Stimulated activated CD4-positive, alpha-beta T cell treated with anti-CD3 and anti-CD28 coated beads, Interleukin-4, amount 100 ng/mL, for 24 hours (primary cell): ENCODE results near the gene GYPB.
"Not testable (repeated sequence)": the region's sequence is repeated elsewhere in the genome, so short reads cannot be mapped to it uniquely, and the experiment has no call there.

Experiments used
- DNase-seq: peaks from one replicate; pipeline ENCODE4 v3.0.0-alpha.2; 2020

The GYPB gene

DNA sequence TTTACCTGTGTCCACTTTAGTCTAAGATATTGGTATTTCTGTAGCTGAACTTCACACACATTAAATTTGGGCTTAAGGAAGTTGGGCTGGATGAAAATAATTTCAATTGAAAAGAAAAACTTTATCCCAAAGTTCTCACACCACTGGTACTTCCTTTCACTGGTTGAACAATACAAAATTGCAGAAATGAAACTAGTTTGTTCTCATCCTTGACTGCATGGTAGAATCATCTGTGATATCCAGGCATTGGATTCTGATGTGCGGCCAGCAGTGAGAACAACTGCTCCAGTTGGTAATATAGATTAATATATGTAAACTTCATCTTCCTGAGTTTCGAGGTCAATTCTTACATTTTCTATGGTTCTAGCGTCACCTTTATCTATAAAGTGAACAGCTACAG lies 10.6 kb downstream of the GYPB start:
- not testable (repeated sequence) for DNase-seq

DNA sequence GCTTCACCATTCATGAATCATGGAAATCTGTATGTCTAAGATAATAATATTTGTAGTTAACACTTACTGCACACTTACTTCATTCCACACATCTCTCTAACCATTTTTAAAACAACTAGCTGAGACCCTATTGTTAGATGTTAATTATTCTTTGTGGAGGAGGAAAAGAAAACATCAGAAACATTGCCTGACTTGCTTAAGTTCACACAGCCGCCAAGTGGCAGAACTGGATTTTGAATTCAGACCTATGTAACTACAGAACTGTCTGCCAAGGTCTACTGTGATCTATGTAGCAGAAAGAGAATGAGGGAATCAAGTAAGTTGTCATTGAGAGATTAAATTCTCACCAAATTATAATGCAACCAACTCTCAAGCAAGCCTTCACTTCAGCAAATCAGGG lies 11.2 kb downstream of the GYPB start:
- DNase-seq = not testable (repeated sequence)

DNA sequence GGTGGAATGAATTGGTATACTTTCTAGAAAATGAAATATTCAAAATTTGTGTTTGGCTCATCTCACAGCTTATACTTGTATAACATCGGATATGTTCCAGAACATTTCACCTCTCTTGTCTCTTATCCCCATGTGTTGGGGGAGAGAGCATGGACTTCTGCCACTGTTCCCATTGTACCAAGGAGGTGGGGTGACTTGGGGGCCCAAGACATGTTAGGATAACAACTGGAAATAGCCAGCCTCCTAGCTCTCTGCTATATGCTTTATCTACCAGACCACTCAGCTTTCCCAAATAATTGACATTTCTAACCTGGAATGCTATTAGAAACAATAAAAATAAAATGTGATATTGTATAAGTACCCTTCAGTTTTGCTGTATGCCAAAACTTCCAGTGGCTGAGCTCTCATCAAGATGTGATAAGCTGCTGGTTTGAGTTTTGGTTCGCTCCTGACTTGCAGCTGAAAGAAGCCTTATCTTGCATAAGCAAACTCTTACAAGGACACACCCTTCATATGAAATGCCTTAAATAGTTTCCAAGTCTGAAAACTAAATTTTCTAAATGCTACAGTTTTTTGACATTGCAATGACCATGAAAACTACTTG lies 12.9 kb downstream of the GYPB start:
- not testable (repeated sequence) for DNase-seq

GRCh38 chr4:144005558-144005953 lies 13.6 kb downstream of the GYPB start:
- not testable (repeated sequence) for DNase-seq

DNA sequence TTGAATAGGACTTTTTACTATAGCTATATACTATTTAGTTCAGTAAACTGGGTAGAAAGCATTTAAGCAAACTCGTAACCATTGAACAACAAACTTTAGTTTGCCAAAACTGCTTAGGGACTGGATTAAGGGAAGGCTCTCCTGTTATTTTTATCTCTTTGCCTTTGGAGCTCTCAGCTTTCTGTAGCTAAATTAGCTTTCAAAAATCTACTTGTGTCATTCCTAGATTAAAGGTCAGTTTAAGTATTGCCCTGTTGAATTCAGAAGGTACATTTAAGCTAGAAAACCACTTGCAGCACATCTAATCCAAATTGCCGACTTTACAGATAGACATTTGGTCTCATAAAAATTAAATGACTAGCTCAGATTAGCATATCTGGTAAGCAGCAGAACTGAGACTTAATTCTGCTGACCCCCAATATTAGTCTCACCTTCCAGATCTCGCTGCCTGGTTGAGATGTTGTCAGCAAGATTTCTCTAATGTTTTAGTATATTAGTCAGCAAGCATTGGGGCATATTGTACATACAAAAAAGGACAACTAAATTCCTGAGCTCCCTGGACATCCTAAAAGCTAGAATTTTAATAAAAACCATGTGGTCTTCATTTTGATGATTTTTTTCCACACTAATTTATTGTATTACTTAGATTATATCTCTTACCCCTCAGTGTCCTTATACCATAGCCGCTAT lies 14.2 kb downstream of the GYPB start:
- not testable (repeated sequence) for DNase-seq

DNA sequence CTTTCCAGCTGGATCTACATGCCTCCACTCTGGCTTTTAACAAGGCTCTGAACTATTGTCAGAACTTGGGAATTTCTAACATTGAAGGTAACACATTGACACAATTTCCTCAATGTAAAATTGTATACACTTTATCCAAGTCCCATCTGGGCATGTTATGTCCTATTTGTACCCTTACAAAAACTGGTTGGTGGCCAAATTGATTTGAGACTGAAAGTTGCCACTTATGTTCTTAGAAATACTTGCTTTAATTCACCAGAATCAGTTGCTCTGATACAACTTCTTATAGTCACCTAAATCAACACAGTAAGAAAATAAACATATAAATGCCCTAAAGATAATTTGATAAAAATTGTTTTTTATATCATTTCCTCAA lies 15.3 kb downstream of the GYPB start:
- not testable (repeated sequence) for DNase-seq

DNA sequence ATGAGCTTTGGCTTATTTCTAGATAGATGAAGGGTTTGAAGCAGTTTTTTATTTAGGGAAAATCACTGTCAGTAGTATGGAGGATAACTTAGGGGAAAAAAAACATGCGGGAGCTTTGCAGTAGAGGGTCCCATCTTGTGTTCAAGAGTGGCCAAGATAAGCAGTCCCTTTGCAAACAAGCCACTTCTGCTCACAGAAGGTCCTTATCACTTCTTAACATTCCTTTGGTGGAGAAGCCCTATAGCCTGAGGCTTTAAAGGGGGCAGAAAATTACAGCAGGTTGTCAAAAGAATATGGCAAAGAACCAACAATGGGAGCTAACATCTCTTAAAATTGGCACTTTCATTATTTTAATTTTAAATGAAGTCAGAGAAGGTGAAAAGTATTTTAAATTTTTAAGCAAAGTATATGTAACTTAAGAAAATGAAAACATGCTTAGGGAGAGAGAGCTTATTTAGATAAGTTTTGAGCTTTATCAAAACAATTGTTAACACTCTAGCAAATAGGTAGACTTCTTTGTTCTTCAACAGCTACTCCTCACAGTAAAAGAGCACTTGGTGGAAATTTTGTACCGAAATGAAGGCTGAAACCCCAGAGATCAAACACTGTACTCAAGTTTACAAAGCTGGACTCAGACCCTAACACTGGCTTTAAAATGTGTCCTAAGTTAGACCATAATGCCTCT lies 15.8 kb downstream of the GYPB start:
- not testable (repeated sequence) for DNase-seq

DNA sequence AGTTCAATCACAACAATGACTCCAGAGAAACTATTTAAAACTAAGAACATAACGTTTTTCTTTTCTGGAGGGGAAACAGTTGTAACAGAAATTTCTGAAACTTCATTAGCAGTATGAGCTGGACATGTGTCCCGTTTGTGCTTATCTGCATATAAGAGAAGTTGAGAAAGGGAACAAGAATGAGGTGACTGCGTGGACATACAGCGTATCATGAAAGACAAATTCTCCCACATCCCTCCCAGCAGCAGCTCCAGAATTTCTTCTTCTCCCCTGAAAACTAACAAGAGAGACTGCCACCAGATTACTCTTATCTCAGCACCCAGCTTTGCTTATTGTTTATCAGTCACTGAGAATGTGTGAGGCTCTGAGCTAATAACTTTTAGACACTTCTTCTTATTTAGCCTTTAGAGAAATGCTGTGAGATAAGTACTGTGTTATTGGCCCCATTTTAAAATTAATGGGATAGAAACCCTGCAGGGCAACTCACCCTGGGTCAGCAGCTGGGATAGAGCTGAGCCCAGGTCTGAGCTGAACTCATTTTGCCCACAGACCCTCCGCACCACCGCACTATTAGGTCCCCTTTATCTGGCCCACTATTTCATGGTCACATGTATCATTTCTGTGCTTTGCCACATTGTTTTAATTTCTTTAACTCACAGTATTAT lies 18.7 kb downstream of the GYPB start:
- not testable (repeated sequence) for DNase-seq

DNA sequence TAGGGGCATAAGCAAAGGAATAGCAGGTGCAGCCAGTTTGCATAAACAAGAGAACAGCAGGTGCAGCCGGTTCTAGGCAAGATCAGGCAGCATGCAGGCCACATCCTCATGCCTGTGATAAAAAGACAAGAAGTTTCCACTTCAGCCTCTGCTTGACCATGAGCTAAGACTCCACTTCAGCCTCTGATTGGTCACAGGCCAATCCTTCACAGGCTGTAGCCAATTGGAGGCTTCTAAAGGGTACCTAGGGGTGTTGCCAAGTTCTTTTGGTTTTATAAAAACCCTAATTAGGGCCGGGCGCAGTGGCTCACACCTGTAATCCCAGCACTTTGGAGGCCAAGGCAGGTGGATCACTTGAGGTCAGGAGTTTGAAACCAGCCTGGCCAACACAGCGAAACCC lies 23.0 kb downstream of the GYPB start:
- not testable (repeated sequence) for DNase-seq

DNA sequence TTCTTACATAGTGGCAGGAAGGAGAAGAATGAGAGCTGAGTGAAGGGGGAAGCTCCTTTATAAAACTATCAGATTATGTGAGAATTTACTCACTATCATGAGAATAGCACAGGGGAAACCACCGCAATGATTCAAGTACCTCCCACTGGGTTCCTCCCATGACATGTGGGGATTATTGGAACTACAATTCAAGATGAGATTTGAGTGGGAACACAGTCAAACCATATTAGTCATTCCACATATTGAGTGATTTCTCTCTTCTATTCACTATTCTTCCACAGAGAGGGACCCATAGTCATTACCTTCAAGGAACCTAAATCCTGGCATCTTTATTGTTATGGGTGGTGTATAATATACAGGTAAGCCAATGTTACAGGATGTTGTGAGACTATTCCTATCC lies 27.4 kb downstream of the GYPB start:
- not testable (repeated sequence) for DNase-seq

DNA sequence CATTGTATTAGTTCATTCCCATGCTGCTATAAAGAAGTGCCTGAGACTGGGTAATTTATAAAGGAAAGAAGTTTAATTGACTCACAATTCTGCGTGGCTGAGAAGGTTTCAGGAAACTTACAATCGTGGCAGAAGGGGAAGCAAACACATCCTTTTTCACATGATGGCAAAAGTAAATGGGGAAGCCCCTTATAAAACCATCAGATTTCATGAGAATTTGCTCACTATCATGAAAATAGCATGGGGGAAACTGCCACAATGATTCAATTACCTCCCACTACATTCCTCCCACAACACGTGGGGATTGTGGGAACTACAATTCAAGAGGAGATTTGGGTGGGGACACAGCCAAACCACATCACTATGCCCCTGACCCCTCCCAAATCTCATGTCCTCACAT lies 28.5 kb downstream of the GYPB start:
- DNase-seq = not testable (repeated sequence)

DNA sequence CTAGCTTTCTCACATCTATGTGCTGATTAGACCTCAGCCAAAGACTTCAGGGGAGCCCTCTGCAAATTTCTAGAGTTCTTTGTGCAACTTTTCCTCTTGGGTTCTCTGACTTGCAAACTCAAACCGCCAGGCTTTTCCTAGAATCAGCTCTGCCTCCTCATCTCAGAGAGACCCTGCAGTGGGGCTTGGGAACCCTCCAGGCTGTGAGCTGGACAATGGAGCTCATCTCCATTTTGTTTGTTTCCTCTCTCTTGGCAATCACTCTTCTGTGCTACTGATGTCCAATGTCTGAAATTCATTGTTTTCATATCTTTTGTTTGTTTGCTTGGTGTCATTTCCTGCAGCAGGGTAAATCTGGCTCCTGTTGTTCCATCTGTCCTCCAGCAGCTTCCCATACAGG lies 33.0 kb downstream of the GYPB start:
- no peak for DNase-seq

DNA sequence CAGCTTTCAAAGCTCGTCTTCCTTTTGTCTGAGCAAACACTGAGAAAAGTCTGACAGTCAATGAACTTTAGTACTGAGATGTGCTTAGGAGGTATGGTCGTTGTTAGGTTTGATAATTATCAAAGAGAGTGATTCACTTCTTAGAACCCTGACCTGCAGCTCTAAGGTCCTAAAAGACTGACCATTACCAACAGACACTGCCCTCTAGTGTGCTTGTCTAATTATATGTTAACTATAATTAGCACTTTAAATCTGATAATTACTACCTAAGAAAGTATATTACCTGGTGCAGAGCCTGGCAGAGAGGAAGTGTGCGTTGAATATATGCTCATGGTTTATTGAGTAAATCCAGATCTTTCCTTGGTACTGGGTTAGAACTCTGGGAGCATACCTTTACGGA lies 38.4 kb downstream of the GYPB start:
- not testable (repeated sequence) for DNase-seq

- DNase-seq = not testable (repeated sequence)
Observed at GRCh38 chr4:143975527-143975926, 43.7 kb downstream of the GYPB start.

DNA sequence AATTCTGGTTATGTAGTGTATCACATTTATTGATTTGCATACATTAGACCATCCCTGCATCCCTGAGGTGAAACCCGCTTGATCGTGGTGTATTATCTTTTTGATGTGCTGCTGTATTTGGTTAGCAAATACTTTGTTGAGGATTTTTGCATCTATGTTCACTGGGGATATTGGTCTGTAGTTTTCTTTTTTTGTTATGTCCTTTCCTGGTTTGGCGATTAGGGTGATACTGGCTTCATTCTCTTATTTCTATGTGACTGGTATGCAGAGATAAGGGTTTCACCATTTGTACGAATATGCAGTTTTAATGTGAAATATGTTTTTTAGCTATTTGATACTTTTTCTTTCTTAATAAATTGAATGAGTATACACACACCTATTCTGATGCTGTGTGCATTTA lies 45.2 kb downstream of the GYPB start:
- not testable (repeated sequence) for DNase-seq

- DNase-seq = no peak
Observed at GRCh38 chr4:143961075-143961474, 58.1 kb downstream of the GYPB start.

DNA sequence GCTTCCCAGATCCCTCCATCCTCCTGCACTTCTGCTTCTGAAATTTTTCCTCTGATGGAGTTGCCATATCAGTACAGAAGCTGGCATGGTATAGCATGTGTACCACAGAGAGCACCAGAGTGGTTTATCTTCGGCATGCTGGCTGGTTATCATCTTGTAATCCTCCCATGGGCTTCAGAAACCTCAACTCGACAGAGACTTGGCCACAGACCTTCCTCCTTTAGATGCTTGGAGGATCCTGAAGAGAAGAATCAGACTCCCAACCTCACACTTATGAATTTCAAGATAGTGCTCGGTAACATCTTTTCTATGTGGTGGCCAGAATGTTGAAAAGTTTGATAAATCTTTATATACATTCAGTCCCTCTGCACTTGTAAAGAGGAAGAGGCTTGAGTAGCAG lies 63.9 kb downstream of the GYPB start:
- DNase-seq = not testable (repeated sequence)

DNA sequence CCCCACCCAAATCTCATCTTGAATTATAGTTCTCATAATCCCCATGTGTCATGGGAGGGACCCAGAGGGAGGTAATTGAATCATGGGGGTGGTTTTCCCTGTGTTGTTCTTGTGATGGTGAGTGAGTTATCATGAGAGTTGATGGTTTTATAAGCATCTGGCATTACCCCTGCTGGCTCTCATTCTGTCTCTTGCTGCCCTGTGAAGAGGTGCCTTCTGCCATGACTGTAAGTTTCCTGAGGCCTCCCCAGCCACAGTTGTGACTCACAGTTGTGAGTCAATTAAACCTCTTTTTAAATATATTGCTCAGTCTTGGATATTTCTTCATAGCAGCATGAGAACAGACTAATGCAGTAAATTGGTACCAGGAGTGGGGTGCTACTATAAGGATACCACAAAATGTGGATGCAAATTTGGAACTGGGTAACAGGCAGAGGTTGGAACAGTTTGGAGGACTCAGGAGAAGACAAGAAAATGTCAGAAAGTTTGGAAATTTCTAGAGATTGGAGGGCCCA lies 67.7 kb downstream of the GYPB start:
- not testable (repeated sequence) for DNase-seq

GRCh38 chr4:143950967-143951366 lies 68.2 kb downstream of the GYPB start:
- not testable (repeated sequence) for DNase-seq

DNA sequence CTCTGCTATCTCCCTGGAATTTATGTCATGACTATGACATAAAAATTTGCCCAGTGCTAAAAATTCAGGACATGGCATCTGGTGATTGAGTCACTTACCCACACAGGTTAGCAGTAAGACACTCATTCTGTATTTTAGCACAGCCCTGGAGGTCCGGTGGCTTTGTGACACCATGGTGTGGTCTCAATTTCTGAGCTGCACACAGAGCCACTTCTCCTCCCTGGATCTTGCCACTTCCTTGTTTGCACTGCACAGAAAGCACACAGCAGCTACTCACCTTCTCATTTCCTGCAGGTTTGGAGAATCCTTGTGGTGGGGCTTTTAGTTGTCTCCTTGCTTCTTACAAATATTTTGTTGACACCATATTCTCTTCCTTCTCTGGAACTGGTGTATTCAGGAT lies 69.0 kb downstream of the GYPB start:
- not testable (repeated sequence) for DNase-seq

DNA sequence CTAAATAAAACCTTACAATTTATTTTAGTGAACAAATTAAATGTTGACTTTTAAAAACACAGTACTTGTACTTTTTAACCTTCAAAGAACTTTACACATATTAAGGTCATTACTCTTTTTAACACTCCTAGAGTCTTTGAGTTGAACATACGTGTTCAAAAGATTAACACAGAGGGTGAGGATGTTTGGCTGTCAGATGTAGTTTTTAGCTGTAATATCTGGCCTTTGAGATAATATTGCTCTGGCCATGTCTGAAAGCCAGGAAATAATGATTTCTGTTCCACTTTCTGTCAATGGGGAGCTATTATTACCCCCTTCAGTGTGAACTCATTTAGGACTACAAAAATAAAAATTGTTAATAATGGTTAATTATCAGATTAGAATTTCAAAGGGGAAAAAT lies 71.7 kb downstream of the GYPB start:
- not testable (repeated sequence) for DNase-seq
